H9 (cell line): ENCODE data around the gene C1orf116. TPM values are rescaled to one million over a fixed set of nuclear protein-coding genes. Genes with fewer than 3 reads are reported as not detected.

Source experiments
- DNase-seq: peaks from one replicate; pipeline ENCODE4 v3.0.0-alpha.2; 2017
- H2AFZ ChIP-seq: one replicate; pipeline ENCODE4 v1.6.1; 2013; ENCODE audit warnings: mild to moderate bottlenecking, low read length, control low read depth, moderate library complexity
- H2AK5ac ChIP-seq: 2 replicates; pipeline ENCODE4 v1.6.1; 2013; ENCODE audit warnings: low read length, control low read depth, mixed read lengths; ENCODE audit not compliant: insufficient read length
- H2BK120ac ChIP-seq: one replicate; pipeline ENCODE4 v1.6.1; 2013; ENCODE audit warnings: low read depth, mild to moderate bottlenecking, low read length, control low read depth, inconsistent platforms; ENCODE audit not compliant: poor library complexity, severe bottlenecking
- H2BK12ac ChIP-seq: 2 replicates; pipeline ENCODE4 v1.6.1; 2013; ENCODE audit warnings: low read length, control low read depth, mixed read lengths, low read depth; ENCODE audit not compliant: insufficient read length
- H2BK15ac ChIP-seq: 2 replicates; pipeline ENCODE4 v1.6.1; 2013; ENCODE audit warnings: low read depth, low read length, control low read depth
- H2BK20ac ChIP-seq: one replicate; pipeline ENCODE4 v1.6.1; 2013; ENCODE audit warnings: low read depth, mild to moderate bottlenecking, low read length, control low read depth, inconsistent platforms; ENCODE audit not compliant: poor library complexity, severe bottlenecking
- H2BK5ac ChIP-seq: 2 replicates; pipeline ENCODE4 v1.6.1; 2013; ENCODE audit warnings: low read length, control low read depth, mixed read lengths; ENCODE audit not compliant: insufficient read length
- H3K14ac ChIP-seq: 2 replicates; pipeline ENCODE4 v1.6.1; 2013; ENCODE audit warnings: low read length, control low read depth; ENCODE audit not compliant: insufficient read depth
- H3K18ac ChIP-seq: 2 replicates; pipeline ENCODE4 v1.6.1; 2013; ENCODE audit warnings: low read depth, mild to moderate bottlenecking, mixed read lengths, low read length, control low read depth; ENCODE audit not compliant: insufficient read length
- H3K23ac ChIP-seq: 2 replicates; pipeline ENCODE4 v1.6.1; 2013; ENCODE audit warnings: low read length, control low read depth, mixed read lengths, low read depth; ENCODE audit not compliant: insufficient read length
- H3K23me2 ChIP-seq: 2 replicates; pipeline ENCODE4 v1.6.1; 2013; ENCODE audit warnings: low read depth, mild to moderate bottlenecking, mixed read lengths, low read length, control low read depth; ENCODE audit not compliant: insufficient read length, poor library complexity, severe bottlenecking
- H3K27ac ChIP-seq: 2 replicates; pipeline ENCODE4 v1.5.1; 2013; ENCODE audit warnings: low read length, control low read depth, mixed read lengths, low read depth; ENCODE audit not compliant: insufficient read length
- H3K27me3 ChIP-seq: 2 replicates; pipeline ENCODE4 v1.6.1; 2013; ENCODE audit warnings: low read length, control low read depth, inconsistent platforms; ENCODE audit not compliant: insufficient read depth
- H3K4ac ChIP-seq: 2 replicates; pipeline ENCODE4 v1.6.1; 2013; ENCODE audit warnings: low read depth, mild to moderate bottlenecking, control low read depth, inconsistent platforms, low read length, moderate library complexity
- H3K4me1 ChIP-seq: 2 replicates; pipeline ENCODE4 v1.6.1; 2013; ENCODE audit warnings: low read length, control low read depth, inconsistent platforms; ENCODE audit not compliant: insufficient read depth
- H3K4me2 ChIP-seq: 2 replicates; pipeline ENCODE4 v1.6.1; 2013; ENCODE audit warnings: low read length, control low read depth, mixed read lengths; ENCODE audit not compliant: insufficient read length, insufficient read depth
- H3K56ac ChIP-seq: 2 replicates; pipeline ENCODE4 v1.6.1; 2013; ENCODE audit warnings: low read depth, mild to moderate bottlenecking, mixed read lengths, low read length, control low read depth; ENCODE audit not compliant: insufficient read length
- H3K79me1 ChIP-seq: 2 replicates; pipeline ENCODE4 v1.6.1; 2013; ENCODE audit warnings: low read depth, mild to moderate bottlenecking, moderate library complexity, low read length, control low read depth, inconsistent platforms; ENCODE audit not compliant: insufficient read depth, poor library complexity, severe bottlenecking
- H3K79me2 ChIP-seq: 2 replicates; pipeline ENCODE4 v1.6.1; 2013; ENCODE audit warnings: low read length, control low read depth, inconsistent platforms; ENCODE audit not compliant: insufficient read depth
- H3K9ac ChIP-seq: 2 replicates; pipeline ENCODE4 v1.6.1; 2013; ENCODE audit warnings: low read length, control low read depth, mixed read lengths; ENCODE audit not compliant: insufficient read length; ENCODE audit errors: extremely low read depth
- H3K9me3 ChIP-seq: one replicate; pipeline ENCODE4 v1.6.1; 2013; ENCODE audit warnings: low read depth, low read length, inconsistent platforms; ENCODE audit not compliant: control insufficient read depth
- H3T11ph ChIP-seq: one replicate; pipeline ENCODE4 v1.6.1; 2013; ENCODE audit warnings: mild to moderate bottlenecking, low read length, control low read depth, inconsistent platforms
- H4K20me1 ChIP-seq: one replicate; pipeline ENCODE4 v1.6.1; 2013; ENCODE audit not compliant: control insufficient read depth, insufficient read length, insufficient read depth
- H4K5ac ChIP-seq: 2 replicates; pipeline ENCODE4 v1.6.1; 2013; ENCODE audit warnings: low read depth, mild to moderate bottlenecking, mixed read lengths, low read length, control low read depth; ENCODE audit not compliant: insufficient read length
- H4K8ac ChIP-seq: replicated peaks from 2 replicates; pipeline ENCODE4 v1.6.1; 2013; ENCODE audit warnings: low read length, control low read depth, mixed read lengths, low read depth; ENCODE audit not compliant: insufficient read length
- H4K91ac ChIP-seq: 2 replicates; pipeline ENCODE4 v1.6.1; 2013; ENCODE audit warnings: low read depth, mild to moderate bottlenecking, moderate library complexity, mixed read lengths, low read length, control low read depth; ENCODE audit not compliant: insufficient read length
- H3K27ac Mint-ChIP-seq, 3 experiments: 2 replicates in 2 of 3; 3 replicates in 1 of 3; pipeline ENCODE4 v1.8.0; 2020 to 2021; ENCODE audit warnings: mixed read lengths in 3 of 3, mild to moderate bottlenecking in 1 of 3, moderate library complexity in 1 of 3
- H3K27me3 Mint-ChIP-seq: 2 replicates; pipeline ENCODE4 v1.8.0; 2021; ENCODE audit warnings: low read depth, mild to moderate bottlenecking, moderate library complexity, mixed read lengths
- H3K36me3 Mint-ChIP-seq, 3 experiments: 2 replicates in 2 of 3; 3 replicates in 1 of 3; pipeline ENCODE4 v1.8.0; 2020 to 2021; ENCODE audit warnings: low read depth in 3 of 3, mixed read lengths in 3 of 3; ENCODE audit not compliant: insufficient read depth in 1 of 3
- H3K4me1 Mint-ChIP-seq, 2 experiments: 2 replicates each; pipeline ENCODE4 v1.8.0; 2020; ENCODE audit warnings: mixed read lengths in 2 of 2
- H3K4me3 Mint-ChIP-seq, 2 experiments: 2 replicates in 1 of 2; 3 replicates in 1 of 2; pipeline ENCODE4 v1.8.0; 2020 to 2021; ENCODE audit warnings: mild to moderate bottlenecking in 2 of 2, mixed read lengths in 2 of 2, moderate library complexity in 1 of 2
- H3K9me3 Mint-ChIP-seq, 2 experiments: 2 replicates in 1 of 2; 3 replicates in 1 of 2; pipeline ENCODE4 v1.8.0; 2020; ENCODE audit warnings: mild to moderate bottlenecking in 2 of 2, mixed read lengths in 2 of 2, moderate library complexity in 1 of 2
- total RNA-seq: library from RNA; stranded (reverse); gene quantifications from 2 replicates; pipeline ENCODE4 v1.2.1, GENCODE V29; 2021
- TF ChIP-seq, protein P1 (sequence below): fragments of 200-600 bp; sonication (generic); conservative IDR thresholded peaks from 3 replicates; pipeline ENCODE4 v1.8.0; 2021; ENCODE audit warnings: antibody characterized with exemption, mild to moderate bottlenecking

C1orf116 gene
- total RNA-seq, 1 experiment from 2014 or later = 0.48 TPM

GRCh38 chr1:206992790-206993189, 39.8 kb downstream of the C1orf116 start:
- no peak overlapping the region for H3K27ac Mint-ChIP-seq
- Histone ChIP-seq H2BK12ac (no peak overlapping the region), H3K4me1 (no peaks in the 10 kb centered on the region), H3K27ac (no peak overlapping the region), H2AFZ (no peak overlapping the region), H2BK15ac (no peak overlapping the region), H2BK20ac (no peak overlapping the region), H3K23ac (no peak overlapping the region), H4K8ac (no peak overlapping the region), H3K56ac (no peak overlapping the region), H4K20me1 (no peaks in the 10 kb centered on the region), H3K79me1 (no peaks in the 10 kb centered on the region), H3T11ph (no peak overlapping the region), H3K27me3 (no peaks in the 10 kb centered on the region), H3K18ac (no peak overlapping the region), H2BK5ac (no peak overlapping the region), H3K9ac (no peak overlapping the region), H3K14ac (no peak overlapping the region), H4K91ac (no peak overlapping the region), H3K4ac (no peak overlapping the region), H2BK120ac (no peak overlapping the region), H3K9me3 (no peaks in the 10 kb centered on the region), H3K79me2 (no peaks in the 10 kb centered on the region), H3K23me2 (no peaks in the 10 kb centered on the region), H3K4me2 (no peak overlapping the region), H4K5ac (no peak overlapping the region), H2AK5ac (no peak overlapping the region)
- H3K4me1 Mint-ChIP-seq = no peaks in the 10 kb centered on the region
- H3K36me3 Mint-ChIP-seq = no peaks in the 10 kb centered on the region; a peak in 1 of 7 replicates
- no peak for DNase-seq
- H3K27me3 Mint-ChIP-seq = peaks cover 11% of the 10 kb centered on the region
- H3K4me3 Mint-ChIP-seq = no peak overlapping the region
- TF ChIP-seq, protein P1, sequence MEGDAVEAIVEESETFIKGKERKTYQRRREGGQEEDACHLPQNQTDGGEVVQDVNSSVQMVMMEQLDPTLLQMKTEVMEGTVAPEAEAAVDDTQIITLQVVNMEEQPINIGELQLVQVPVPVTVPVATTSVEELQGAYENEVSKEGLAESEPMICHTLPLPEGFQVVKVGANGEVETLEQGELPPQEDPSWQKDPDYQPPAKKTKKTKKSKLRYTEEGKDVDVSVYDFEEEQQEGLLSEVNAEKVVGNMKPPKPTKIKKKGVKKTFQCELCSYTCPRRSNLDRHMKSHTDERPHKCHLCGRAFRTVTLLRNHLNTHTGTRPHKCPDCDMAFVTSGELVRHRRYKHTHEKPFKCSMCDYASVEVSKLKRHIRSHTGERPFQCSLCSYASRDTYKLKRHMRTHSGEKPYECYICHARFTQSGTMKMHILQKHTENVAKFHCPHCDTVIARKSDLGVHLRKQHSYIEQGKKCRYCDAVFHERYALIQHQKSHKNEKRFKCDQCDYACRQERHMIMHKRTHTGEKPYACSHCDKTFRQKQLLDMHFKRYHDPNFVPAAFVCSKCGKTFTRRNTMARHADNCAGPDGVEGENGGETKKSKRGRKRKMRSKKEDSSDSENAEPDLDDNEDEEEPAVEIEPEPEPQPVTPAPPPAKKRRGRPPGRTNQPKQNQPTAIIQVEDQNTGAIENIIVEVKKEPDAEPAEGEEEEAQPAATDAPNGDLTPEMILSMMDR = no peak
- H3K9me3 Mint-ChIP-seq = no peaks in the 10 kb centered on the region
